Mesothelial cell of epicardium (in vitro differentiated cells): Measurements from ENCODE around the gene GYPA. TPM values are rescaled to one million over a fixed set of nuclear protein-coding genes. Genes with fewer than 3 reads are reported as not detected.
"Not testable (repeated sequence)": the region's sequence is repeated elsewhere in the genome, so short reads cannot be mapped to it uniquely, and the experiment has no call there.

Experiments
- DNase-seq, 2 experiments: peaks; one replicate each; pipeline ENCODE4 v3.0.0; 2021; ENCODE audit warnings: low spot score in 2 of 2; ENCODE audit not compliant: unreplicated experiment in 2 of 2
- H3K27ac Mint-ChIP-seq: 2 replicates; pipeline ENCODE4 v1.8.0; 2021; ENCODE audit warnings: mixed read lengths
- H3K27me3 Mint-ChIP-seq: 2 replicates; pipeline ENCODE4 v1.8.0; 2021; ENCODE audit warnings: low read depth, mixed read lengths
- H3K36me3 Mint-ChIP-seq: 2 replicates; pipeline ENCODE4 v1.8.0; 2021; ENCODE audit warnings: mixed read lengths
- H3K4me1 Mint-ChIP-seq: 2 replicates; pipeline ENCODE4 v1.8.0; 2021; ENCODE audit warnings: mixed read lengths
- H3K4me3 Mint-ChIP-seq: 2 replicates; pipeline ENCODE4 v1.8.0; 2021; ENCODE audit warnings: mild to moderate bottlenecking, moderate library complexity, mixed read lengths
- H3K9me3 Mint-ChIP-seq: 2 replicates; pipeline ENCODE4 v1.8.0; 2021; ENCODE audit warnings: mixed read lengths
- CTCF ChIP-seq: fragments of 200-600 bp; sonication (generic); IDR thresholded peaks from one replicate; pipeline ENCODE4 v1.5.0; 2021; ENCODE audit warnings: antibody characterized with exemption; ENCODE audit not compliant: unreplicated experiment
- total RNA-seq: library from RNA; stranded (reverse); gene quantifications from 3 replicates; pipeline ENCODE4 v1.2.1, GENCODE V29; 2021

The GYPA gene
- total RNA-seq, 1 donor from 2014 or later: not detected

GRCh38 chr4:144129336-144129875 lies 11.1 kb downstream of the GYPA start:
- not testable (repeated sequence) for H3K27me3 Mint-ChIP-seq, H3K27ac Mint-ChIP-seq, H3K9me3 Mint-ChIP-seq, H3K4me1 Mint-ChIP-seq, H3K36me3 Mint-ChIP-seq, DNase-seq, H3K4me3 Mint-ChIP-seq

DNA sequence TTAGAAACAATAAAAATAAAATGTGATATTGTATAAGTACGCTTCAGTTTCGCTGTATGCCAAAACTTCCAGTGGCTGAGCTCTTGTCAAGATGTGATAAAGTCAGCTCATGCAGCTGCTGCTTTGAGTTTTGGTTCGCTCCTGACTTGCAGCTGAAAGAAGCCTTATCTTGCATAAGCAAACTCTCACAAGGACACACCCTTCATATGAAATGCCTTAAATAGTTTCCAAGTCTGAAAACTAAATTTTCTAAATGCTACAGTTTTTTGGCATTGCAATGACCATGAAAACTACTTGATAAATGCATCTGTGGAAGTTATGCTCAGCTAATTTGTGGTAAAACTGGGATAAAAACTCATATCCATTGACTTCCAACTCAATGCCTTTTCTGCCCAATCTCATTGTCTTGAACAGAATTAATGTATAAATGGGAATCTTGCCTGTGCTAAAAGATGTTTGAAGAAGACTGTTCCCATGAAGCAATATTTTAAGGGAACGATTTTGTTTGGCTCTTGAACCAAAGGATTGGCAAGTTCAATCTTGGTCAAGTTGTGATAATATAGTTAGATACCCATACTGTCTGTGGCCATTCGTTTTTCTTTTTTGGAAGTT lies 11.7 kb downstream of the GYPA start:
- not testable (repeated sequence) for H3K27ac Mint-ChIP-seq, H3K9me3 Mint-ChIP-seq, H3K4me1 Mint-ChIP-seq, H3K4me3 Mint-ChIP-seq, H3K36me3 Mint-ChIP-seq, H3K27me3 Mint-ChIP-seq, DNase-seq

GRCh38 chr4:144125109-144125508 lies 15.4 kb downstream of the GYPA start:
- H3K36me3 Mint-ChIP-seq, H3K4me3 Mint-ChIP-seq, H3K27ac Mint-ChIP-seq, H3K9me3 Mint-ChIP-seq, DNase-seq, H3K4me1 Mint-ChIP-seq: not testable (repeated sequence)
- H3K27me3 Mint-ChIP-seq: peaks cover 15% of the 10 kb centered on the region

GRCh38 chr4:144123982-144124635 lies 16.4 kb downstream of the GYPA start:
- H3K9me3 Mint-ChIP-seq, H3K4me1 Mint-ChIP-seq, H3K36me3 Mint-ChIP-seq, H3K4me3 Mint-ChIP-seq, DNase-seq, H3K27ac Mint-ChIP-seq: not testable (repeated sequence)
- H3K27me3 Mint-ChIP-seq: peaks cover 22% of the 10 kb centered on the region

DNA sequence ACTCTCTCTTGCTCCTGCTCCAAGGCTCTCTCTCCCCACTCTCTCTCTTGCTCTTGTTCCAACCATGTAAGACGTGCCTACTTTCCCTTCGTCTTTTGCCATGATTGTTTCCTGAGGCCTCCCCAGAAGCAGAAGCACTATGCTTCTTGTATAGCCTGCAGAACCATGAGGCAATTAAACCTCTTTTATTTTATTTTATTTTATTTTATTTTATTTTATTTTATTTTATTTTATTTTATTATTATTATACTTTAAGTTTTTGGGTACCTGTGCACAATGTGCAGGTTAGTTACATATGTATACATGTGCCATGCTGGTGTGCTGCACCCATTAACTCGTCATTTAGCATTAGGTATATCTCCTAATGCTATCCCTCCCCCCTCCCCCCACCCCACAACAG lies 17.2 kb downstream of the GYPA start:
- DNase-seq, H3K4me1 Mint-ChIP-seq, H3K9me3 Mint-ChIP-seq, H3K27ac Mint-ChIP-seq, H3K36me3 Mint-ChIP-seq, H3K4me3 Mint-ChIP-seq: not testable (repeated sequence)
- H3K27me3 Mint-ChIP-seq: peaks cover 26% of the 10 kb centered on the region

GRCh38 chr4:144119752-144120151 lies 20.8 kb downstream of the GYPA start:
- not testable (repeated sequence) for H3K4me1 Mint-ChIP-seq, H3K9me3 Mint-ChIP-seq, H3K4me3 Mint-ChIP-seq, H3K27ac Mint-ChIP-seq, DNase-seq, H3K36me3 Mint-ChIP-seq
- peaks cover 44% of the 10 kb centered on the region for H3K27me3 Mint-ChIP-seq

GRCh38 chr4:144115519-144115918 lies 25.0 kb downstream of the GYPA start:
- TF ChIP-seq CTCF: no peak
- peaks cover 12% of the 10 kb centered on the region for H3K4me1 Mint-ChIP-seq
- H3K36me3 Mint-ChIP-seq: no peaks in the 10 kb centered on the region
- H3K4me3 Mint-ChIP-seq: no peak overlapping the region
- no peaks in the 10 kb centered on the region for H3K9me3 Mint-ChIP-seq
- H3K27ac Mint-ChIP-seq: no peak overlapping the region
- no peak for DNase-seq
- peaks cover 46% of the 10 kb centered on the region for H3K27me3 Mint-ChIP-seq

DNA sequence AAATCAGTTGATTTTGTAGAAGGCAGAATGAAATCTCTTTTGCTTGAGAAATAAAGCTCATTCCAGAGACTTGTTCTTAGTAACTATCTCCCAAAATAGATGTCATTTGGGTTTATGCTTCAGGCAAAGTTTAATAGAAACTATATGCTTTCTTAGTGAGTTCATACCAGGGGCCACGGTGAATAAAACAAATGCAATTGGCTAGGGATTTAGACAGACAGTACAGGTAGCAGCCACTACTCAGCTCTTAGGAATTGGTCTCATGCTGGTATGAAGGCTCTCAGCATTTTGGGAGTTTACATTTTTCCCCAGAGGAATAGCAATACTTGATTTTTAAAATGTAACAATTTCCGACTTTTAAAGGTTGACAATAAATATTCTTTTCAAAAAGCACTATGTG lies 27.0 kb downstream of the GYPA start:
- Mint-ChIP-seq H3K4me1 (peaks cover 14% of the 10 kb centered on the region), H3K4me3 (no peak overlapping the region), H3K9me3 (no peaks in the 10 kb centered on the region), H3K36me3 (no peaks in the 10 kb centered on the region), H3K27ac (no peak overlapping the region), H3K27me3 (peaks cover 35% of the 10 kb centered on the region)
- no peak for TF ChIP-seq CTCF
- no peak for DNase-seq
